Occipital lobe (tissue), 2 donors: Measurements from ENCODE around the gene KIDINS220. TPM values are rescaled to one million over a fixed set of nuclear protein-coding genes. Genes with fewer than 3 reads are reported as not detected.

ENCODE experiments used
- DNase-seq: peaks from one replicate; lab custom pipeline; 2025; lab: John Stamatoyannopoulos, UW
- total RNA-seq: library from RNA; depleted of rRNA; stranded (reverse); fragments of >200 nt; gene quantifications from one replicate; pipeline ENCODE4 v1.2.3, GENCODE V29; 2014

The KIDINS220 gene
- total RNA-seq, 1 donor from 2014 or later, result 721 TPM

DNA sequence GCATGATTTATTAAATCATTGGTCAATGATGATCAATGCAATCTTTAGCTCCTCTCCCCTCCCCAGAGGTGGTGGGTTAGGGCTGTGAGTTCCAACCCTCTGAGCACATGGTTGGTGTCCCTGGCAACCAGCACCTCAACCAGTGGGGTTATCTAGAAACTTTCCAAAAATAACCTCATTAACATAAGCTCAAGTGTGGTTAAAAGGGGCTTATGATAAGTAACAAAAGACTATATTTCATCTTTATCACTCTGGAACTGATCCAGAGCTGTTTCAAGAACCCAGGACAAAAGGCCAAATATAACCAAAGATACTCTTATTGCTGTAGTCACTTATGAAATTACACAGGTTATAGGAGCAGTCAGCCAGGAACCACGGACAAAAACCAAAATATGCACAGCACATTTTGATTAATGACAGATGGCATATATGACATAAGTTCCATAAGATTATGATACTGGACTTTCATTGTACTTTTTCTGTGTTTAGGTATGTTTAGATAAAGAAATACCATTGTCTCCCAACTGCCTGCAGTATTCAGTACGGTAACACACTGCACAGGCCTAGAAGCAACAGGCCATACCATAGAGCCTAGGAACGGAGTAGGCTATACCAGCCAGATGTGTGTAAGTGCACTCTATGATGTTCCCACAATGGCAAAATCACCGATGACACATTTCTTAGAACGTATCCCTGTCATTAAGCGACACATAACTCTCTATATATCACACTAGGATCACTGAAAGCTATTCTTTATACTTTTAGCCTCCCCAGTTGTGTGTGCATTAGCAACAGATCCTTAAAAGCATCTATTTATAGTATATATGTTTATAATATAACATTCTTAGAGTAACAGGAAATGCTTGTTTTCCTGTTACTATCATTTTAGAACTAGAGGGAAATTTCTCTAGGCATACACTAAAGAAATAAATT, 31.9 kb downstream of the KIDINS220 start:
- DNase-seq, result no peak

DNA sequence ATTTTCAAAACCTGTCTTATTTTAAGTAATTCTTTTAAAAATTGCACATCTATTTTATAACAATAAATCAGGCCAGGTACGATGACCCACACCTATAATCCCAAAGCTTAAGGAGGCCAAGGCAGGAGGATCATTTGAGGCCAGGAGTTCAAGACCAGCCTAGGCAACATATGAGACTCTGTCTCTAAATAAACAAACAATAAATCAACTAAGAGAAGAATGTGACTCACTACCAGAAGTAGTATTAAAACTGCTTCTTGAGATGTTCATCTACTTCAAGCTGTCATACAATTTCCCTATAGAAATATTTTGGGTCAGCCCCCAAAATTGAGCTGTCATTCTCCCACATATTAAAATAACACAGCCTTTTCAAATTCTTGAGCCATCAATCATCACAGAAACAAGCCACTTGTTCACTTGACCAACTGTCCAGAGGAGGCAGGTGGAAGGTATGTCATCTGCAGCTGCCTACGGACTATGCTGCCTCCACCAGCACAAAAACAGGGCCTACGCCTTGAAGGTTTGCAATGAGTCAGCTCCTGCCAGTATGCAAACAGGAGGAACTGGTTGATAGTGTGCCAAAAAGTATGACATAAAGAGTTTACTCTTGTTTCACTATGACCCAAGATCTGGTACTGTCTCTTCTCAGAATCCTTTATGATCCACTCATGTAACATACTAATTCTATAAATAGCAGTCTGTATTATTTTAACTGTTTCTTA, 33.6 kb downstream of the KIDINS220 start:
- DNase-seq, result no peak

DNA sequence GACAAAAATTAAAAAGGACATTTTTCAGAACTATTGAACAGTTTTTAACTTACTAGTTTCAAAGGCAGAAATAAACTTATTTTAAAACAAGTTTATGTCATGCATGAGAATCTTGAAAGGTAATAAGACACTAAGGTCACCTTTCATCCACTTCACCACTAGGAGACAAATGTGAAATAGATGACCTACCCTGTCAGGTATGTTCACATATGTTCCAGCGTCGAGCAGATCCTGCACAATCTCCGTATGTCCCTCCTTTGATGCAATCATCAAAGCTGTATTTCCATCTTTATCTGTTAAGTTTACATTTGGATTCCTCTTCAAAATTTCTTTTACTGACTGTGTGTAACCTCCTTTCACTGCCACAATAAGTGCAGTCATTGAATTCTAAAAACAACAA, 34.7 kb downstream of the KIDINS220 start:
- DNase-seq, result no peak

DNA sequence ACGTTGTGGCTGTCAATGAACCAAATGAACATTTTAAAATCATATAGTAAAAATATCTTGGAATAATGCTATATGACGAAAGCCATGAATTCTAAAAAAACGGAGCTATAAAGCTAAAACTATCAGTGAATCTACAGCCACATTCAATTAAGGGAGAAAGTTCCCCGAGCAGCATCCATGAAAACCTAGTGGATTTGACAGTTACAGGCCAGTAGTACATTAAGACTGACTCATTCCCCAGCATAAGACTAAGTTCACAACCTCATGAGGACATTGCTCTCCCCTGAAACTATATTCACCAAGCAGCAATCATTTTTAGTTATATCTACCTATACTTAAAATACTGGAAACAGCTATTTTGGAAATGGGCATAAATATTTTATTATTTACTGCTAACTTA, 36.6 kb downstream of the KIDINS220 start:
- no peak for DNase-seq

DNA sequence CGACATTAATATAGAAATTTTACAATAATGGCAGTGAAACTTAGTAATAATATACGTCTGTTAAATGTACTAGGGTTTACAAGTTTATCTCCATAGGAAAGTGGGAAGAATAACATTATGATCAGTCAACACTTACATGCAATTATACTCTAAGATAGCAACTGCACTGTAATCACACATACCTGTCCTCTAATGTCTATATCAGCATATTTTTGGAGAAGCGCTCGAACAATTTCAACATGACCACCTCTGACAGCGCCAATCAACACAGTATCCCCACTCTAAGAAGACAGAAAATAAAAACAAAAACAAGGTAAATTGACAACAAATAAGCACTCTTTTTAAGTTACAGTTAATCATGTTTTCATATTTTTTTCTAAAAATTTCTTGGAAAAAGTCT, 37.2 kb downstream of the KIDINS220 start:
- no peak for DNase-seq

DNA sequence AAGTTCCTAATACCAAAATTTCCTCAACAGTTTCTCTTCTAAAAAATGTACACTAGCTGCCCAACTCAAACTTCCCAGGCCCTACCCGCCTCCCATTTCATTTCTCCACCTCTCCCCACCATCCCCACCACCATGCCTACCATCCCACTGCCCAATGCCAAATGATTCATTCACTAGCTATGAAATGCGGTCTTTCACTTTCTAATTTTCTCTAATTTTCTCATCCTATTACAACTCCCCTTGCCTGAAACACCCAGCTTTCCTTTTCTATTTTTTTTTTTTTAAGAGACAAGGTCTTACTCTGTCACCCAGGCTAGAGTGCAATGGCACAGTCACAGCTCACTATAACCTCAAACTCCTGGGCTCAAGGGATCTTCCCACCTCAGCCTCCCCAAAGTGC, 38.4 kb downstream of the KIDINS220 start:
- DNase-seq, result no peak

DNA sequence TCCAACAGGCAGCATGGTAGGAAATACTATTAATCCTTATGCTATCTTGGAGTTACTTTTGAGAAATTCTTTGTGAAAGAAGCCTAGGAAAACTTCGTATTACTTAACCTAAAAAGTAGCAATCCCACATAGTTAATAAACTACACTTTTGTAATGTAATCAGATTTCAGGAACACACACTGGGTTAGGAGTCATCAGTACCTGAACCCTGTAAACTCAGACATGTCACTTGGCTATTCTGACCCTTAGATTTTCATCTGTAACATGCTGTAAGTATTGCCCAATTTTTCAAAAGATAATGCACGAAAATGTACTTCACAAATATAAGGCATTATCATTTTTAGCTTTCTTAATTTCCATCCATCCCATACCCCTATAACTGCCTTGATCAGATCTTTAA, 39.0 kb downstream of the KIDINS220 start:
- no peak for DNase-seq

DNA sequence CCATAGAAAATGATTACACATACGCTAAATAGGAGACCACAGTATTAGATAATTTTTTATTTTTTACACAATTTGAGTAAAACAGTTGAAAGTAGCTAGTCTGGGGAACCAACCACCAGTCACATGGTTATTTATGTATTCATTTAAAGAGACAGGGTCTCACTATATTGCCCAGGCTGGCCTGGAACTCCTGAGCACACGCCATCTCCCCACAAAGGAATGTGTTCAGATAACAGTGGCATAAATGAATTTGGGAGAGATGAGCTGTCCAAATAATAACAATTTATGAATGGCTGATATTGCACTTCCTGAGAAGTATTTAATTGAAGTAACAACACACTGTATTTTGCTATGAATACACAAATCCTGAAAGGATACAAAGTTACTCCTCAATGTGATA, 39.7 kb downstream of the KIDINS220 start:
- no peak for DNase-seq

DNA sequence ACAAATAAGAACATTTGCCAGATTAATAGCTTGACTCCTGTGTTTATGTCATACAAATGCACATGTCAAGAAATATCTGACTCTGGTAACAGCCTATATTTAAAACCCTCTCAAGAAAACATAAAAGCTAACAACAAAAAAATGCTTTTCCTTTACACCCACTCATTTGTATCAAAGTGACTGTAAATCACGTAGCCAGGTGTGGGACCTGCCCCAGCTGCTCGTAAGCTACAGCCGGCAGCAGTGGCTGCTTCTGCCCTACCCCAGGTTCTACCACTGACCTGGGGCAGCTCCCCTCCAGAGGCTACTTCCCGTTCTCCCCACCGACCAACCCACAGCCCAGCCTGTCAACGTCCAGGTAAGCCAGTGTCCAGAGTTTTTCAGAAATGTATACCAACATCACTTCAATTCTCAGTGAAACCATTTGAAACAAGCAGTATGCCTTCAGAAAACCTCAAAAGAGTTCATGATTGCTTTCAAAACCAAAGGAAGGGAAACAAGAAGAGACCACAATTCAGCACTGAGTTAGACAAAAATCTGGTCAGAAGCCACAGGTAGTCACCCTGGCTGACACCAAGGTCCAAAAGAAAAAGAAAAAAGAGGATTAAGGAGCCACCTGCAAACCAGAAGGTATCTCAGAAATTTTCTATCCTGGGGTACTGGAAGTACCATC, 40.4 kb downstream of the KIDINS220 start:
- DNase-seq, result no peak

DNA sequence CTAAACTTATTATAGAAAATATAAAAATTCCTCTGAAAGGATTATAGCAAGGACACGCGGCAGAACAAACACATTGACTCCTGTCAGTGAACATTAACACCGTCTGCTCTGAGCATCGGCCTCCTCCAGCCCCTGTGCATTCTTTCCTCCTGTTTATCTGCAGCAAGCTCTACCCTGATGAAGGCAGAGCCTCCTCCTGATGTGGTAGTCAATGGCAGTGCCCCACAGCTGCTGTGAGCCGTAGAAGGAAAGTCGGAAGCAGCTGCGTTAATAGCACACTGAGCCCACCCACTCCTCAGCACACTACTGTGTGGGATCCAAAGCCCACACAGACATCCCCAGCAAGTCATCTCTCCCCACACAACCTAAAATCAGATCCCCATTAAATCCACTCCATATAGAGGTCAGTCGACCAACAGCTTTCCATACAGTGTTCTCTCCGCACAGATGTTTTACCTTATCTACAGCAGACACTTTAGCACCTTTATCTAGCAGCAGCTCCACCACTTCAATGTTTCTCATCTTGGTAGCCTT, 41.0 kb downstream of the KIDINS220 start:
- DNase-seq, result no peak

DNA sequence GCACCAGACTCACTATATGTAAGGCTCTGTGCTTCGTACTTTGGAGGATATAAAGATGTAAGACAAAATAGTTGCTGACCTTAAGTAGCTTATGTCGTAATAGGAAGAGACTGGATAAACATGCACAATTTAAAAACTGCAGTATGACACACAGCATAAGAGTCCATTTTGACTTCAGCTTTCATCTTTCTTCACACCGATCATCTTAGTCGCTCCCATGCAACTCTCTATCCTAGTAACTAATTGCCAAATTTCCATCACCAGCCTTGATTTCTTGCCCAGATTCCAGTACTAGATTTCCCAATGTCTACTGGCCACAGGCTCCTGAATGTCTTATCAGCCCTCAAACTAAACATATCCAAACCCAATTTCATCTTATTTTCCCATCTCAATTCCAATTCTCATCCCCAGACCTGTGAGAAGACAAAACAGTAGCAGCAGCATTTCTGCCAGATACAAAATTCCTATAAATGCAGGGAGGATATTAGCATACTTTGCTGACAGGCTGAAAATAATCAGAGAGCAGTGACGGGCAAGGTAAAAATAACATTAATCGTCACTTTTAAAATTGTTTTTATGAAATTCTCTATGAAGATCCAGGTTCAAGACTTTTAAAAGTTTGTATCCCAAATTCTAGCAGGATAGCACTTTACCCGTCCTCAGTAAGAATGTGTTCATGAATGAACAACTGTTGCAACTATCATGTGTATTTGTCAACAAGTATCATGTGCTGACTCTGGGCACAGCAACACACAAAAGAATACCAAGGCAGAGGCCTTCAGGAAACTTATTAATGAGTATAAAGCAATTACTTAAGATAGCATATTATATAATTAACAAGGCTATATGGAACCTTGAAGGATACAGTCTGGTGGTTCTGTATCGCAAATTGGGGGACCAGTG, 42.2 kb downstream of the KIDINS220 start:
- DNase-seq, result no peak

DNA sequence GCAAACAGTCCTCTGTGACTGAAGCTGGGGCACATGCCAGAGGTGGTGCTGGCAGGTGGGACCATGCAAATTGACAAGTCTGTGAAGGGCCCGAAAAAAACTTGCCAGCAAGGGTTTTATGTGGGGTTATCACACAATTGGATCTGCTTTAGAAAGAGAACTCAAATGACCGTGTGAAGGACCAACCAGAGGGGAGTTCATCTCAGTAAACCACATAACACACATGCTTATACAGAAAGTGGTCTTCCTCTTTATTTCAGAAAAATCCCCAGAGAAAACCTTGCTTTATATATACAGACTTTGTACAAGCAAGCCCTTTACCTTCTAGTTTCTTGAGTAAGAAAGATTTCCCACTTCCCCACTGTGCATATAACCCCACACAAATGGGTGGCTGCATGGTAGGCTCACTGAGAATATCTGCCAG, 46.7 kb downstream of the KIDINS220 start:
- no peak for DNase-seq

DNA sequence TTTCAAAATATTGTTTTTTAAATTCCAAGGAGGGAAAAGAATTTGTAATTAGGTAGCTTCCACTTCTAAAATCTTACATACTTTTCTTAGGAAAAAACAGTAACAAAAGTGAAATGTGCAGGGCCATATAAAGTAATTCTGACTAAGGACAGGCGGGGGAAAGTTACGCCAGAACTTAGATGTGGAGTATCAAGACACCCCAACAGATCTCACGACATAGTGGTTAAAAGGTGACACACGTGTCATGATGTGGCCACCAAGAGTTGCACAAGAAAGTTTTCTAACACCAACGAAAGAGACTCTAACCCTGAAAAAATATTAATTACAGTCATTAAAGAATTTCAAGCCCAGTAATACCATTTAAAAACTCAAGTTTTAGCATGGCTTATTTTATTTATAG, 51.0 kb downstream of the KIDINS220 start:
- no peak for DNase-seq

DNA sequence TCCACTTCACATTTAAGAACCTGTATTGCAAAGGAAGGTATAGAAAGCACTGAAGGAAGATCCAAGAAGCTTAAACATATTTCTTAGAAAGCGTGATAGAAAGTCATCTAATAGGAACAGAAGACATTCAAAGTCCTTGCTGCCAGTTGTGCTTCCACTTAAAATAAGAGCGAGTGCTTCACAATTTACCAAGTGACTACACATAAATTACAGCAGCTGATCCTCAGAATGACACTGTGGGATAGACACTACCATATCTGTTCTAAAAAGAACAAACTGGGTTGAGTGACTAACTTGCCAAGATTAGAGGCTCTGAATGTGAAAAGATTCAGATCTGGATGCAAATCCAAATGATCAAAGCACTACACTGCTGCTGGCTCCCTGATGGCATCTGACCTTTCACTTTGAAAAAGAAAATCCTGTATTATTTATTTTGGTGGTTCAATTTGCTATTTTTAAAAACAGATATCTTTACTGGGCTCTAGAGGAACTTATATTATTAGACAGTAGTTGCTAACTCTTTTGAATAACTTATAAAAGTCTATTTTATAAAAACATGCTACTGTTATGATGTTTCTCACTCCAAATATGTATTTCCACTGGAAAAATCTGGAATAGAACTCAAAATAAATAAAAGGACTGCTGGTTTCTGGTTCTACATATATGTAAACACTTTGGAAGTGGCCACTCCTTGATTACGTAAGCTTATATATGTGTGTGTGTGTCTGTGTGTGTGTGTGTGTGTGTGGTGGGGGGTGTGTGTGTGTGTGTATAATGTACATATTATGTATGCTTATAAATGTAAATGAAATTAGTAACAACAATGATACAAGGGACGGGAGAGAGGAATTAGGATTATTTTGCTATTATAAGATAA, 57.4 kb downstream of the KIDINS220 start:
- DNase-seq, result no peak

DNA sequence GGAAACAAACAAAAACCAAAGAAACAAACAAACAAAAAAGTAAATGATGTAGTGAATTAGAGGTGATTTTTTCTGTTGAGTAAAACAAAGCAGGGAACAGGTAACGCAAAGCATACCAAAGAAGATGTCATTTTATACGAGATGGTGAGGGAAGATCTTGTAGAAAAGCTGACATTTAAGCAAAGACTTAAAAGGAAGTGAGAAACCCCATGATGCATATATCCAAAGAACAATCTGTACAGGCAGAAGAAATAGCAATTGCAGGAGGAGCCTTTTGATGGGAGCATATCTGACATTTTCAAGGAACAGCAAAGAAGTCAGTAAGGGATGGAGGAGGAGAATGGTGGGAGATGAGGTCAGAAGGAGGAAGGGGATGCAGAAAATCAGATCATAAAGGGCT, 63.0 kb downstream of the KIDINS220 start:
- DNase-seq, result no peak

DNA sequence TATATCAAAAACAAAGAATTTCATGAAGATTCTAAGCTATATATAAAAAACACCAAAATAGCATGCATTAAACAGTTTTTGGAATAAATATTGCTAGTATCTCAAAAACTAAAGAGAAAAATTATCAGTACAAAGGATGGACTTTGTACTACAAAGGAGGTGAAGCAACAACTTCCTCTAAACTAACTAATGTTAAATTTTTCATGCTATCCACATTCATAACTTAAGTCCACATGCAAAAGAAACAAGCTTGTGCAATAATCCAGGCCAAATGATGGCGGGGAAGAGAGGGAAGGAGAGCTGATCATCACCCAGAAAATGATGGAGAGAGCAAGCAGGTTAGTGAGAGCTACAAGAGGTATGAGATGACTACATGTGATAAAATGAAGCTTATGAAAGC, 70.1 kb downstream of the KIDINS220 start:
- DNase-seq, result no peak

DNA sequence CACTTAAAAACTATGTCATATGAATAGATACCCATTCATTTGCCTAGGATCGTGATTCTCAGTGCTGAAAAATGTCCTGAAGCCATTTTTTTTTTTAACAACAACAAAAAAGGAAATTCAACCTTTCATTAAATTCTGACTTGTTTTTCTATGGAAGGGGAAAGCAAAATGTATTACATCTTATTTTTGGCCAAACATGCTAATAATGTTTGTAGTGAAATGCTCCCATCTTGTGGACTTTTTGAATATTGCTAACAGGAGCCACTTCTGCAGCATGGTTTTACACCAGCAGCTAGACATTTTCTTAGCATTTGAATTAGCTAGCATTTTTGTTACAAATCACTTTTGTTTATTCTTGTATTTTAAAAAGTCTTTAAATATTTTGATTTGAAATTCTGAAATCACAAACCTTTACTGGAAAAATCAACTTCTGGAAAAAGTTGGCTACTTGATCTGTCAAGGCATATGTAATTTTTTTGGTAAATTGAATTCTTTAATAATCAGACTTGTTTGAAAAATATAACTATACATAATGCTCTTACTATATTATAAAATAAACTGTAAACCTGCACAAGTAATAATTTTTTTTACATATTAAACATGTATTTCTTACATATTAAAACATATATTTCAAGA, 75.8 kb downstream of the KIDINS220 start:
- no peak for DNase-seq

DNA sequence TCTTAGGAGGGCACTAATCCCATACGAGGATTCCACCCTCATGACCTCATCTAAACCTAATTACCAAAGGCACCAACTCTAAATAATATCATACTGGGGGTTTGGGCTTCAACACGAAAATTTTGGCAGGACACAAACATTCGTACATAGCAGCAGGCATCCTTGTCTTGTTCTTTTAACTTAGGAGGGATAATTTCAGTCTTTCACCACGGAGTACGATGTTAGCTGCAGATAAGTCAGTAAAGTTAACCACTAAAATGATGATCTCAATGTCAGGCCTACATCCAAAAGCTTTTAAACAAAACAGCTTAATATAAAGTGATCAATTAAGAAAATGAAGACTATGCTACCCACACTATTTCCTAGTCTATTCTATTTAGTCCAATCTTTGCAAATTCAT, 80.7 kb downstream of the KIDINS220 start:
- no peak for DNase-seq

DNA sequence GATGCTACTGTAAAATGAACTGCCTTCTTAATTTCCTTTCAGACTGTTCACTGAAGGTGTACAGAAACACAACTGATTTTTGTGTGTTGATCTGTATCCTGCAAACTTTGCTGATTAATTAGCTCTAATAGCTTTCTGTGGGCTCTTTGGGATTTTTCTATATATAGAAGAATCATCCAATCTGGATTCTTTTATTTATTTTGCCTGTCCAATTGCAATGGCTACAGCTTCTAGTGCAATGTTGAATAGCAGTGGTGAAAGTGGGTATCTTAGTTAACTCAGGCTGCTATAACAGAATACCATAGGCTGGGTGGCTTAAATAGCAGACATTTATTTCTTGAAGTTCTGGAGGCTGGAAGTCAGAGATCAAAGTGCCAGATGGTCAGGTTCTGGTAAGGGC, 81.2 kb downstream of the KIDINS220 start:
- no peak for DNase-seq
